ENCODE results near the gene TOMM70. TPM values are rescaled to one million over a fixed set of nuclear protein-coding genes. Genes with fewer than 3 reads are reported as not detected.
A peak's percentile ranks its signal among the peaks of the same experiment; 100 is the strongest.

TOMM70 gene
- total and polyA plus RNA-seq, 2 of the 13 experiments (the other 11 are each of a cell fraction or from before 2014, with no cell fraction given) = 27.0 to 77.2 TPM

GRCh38 chr3:100411091-100411982, 10.4 kb upstream of the TOMM70 start (continued):
- TF ChIP-seq EZH2 (conservative IDR thresholded peaks at IDR 0.05; ENCODE audit: low read depth, low read length) = no peak
- no peak for TF ChIP-seq KLF9 (CRISPR knock-in tag; IDR thresholded peaks at IDR 0.05; ENCODE audit: low read depth)
- no peak for TF ChIP-seq ZNF761 (CRISPR knock-in tag; conservative IDR thresholded peaks at IDR 0.05)
- TF ChIP-seq ZMYM2 (CRISPR knock-in tag; IDR thresholded peaks at IDR 0.05) = no peak
- TF ChIP-seq DNMT3B (CRISPR knock-in tag; conservative IDR thresholded peaks at IDR 0.05) = no peak
- TF ChIP-seq ZNF703 (CRISPR knock-in tag; IDR thresholded peaks at IDR 0.05; ENCODE audit: borderline replicate concordance) = no peak
- TF ChIP-seq ZNF407 (CRISPR knock-in tag; IDR thresholded peaks at IDR 0.05; ENCODE audit: not compliant biosample characterization) = no peak
- TF ChIP-seq ZSCAN9 (CRISPR knock-in tag; IDR thresholded peaks at IDR 0.05; ENCODE audit: borderline replicate concordance) = 0 out of 2 replicates have a peak, but pooled peaks have one; percentile 15
- TF ChIP-seq ZNF292 (CRISPR knock-in tag; IDR thresholded peaks at IDR 0.05; ENCODE audit: borderline replicate concordance, low read depth) = no peak
- no peak for TF ChIP-seq ZSCAN20 (CRISPR knock-in tag; IDR thresholded peaks at IDR 0.05; ENCODE audit: borderline replicate concordance)
- TF ChIP-seq ZHX1 (CRISPR knock-in tag; IDR thresholded peaks at IDR 0.05; ENCODE audit: low read depth) = no peak
- 0 out of 2 replicates have a peak, but pooled peaks have one; percentile 34 for TF ChIP-seq CHD4 (IDR thresholded peaks at IDR 0.05; ENCODE audit: borderline replicate concordance, low read length)
- TF ChIP-seq DNMT1 (CRISPR knock-in tag; IDR thresholded peaks at IDR 0.05) = no peak
- TF ChIP-seq TBX3 (IDR thresholded peaks at IDR 0.05; ENCODE audit: borderline replicate concordance) = no peak
- no peak for TF ChIP-seq ZBTB33 (CRISPR knock-in tag; IDR thresholded peaks at IDR 0.05)
- TF ChIP-seq STAT5B (CRISPR knock-in tag; IDR thresholded peaks at IDR 0.05) = no peak
